ENCODE results near the gene EML1.
"Not testable (repeated sequence)": the region's sequence is repeated elsewhere in the genome, so short reads cannot be mapped to it uniquely, and the experiment has no call there.

The EML1 gene

DNA sequence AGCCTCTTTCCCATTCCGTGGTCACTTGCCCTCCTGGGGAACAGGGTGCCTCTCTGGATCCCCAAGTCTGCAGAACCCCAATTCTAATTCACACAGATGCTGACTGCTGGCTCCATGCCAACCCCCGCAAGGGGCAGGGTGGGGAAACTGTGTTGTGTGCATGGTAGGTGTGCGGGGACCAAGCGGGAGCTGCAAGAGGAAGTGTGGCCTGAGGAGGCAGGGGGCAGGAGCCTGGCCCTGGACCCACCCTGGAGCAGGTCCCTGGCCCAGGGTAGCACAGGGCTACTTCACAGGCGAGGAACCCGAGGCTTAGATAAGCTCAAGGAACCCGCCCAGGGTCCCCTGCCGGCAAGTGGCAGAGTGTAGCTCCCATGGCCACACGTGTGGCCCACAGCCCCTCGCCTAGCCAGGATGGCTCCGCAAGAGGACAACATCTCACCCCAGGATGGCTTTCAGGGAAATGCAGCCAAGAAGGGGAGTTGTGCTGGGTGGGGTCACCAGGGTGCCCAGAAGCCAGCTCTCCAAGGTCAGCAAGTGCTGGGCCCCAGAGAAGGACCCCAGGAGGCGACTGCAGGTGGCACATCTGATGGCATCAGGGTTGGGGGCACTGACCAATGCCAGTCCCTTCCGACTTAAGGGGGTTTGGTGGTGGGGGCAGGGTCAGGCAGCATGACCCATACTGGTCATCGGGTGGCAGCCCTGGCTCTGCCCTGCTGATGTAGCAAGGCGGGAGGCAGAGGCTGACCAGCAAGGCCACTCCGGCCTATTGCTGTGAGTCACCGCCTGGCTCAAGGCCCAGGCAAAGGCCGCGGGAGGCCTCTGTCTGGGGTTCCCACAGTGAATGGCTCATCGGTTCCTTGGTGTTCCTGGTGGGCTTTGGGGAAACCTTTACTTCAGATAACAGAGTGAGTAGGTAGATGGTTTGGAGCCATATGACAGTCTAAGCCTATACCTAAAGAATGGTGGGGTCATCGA is 37.3 kb upstream of the EML1 start:
- DNase-seq (ENCODE audit: low spot score), result no peak

DNA sequence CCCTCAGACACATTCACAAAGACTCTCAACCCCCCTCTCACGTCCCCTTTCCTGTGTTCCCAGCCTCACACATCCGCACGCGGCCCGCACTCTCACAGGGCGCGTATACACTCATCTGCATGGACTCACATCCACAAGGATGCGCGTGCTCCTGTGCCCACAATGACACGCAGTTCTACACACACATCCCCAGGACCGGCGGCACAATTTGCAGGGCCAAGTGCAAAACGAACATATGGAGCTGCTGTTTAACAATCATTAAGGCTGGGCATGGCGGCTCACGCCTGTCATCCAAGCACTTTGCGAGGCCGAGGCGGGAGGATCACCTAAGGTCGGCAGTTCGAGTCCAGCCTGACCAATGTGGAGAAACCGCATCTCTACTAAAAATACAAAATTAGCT is 36.4 kb upstream of the EML1 start:
- DNase-seq (ENCODE audit: low spot score), result no peak

DNA sequence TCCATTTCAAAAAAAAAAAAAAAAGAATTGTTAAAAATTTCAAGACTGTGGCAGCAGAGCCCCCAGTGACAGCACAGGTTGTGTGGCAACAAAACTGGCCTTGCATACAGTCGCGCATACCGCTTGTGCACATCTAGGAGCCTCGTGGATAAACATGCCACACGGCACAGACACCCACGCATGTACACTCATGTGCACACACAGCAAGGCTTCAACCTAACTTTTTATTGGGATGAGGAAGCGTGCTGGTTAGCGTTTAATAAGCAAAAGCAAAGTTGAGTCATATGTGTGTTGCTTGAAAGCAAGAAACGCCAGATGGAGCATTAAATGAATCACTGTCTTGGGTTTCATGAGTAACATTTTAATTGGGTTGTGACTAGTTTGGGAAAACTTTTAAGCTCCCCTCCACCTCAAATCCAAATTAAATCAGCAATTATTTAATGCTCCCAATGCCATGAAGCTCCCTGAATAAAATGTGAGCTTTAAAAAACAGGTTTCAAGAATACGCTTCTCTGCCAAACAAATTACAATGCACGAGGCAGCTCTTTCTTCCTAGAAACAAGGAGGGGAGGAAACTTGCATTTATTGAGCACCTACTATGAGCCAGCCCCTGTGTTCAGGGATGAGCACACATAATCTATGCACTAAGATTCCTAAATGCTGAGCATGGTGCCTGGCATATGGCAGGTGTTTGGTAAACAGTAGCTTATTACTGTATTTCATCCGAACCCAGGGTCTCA is 35.7 kb upstream of the EML1 start:
- DNase-seq (ENCODE audit: low spot score), result no peak

DNA sequence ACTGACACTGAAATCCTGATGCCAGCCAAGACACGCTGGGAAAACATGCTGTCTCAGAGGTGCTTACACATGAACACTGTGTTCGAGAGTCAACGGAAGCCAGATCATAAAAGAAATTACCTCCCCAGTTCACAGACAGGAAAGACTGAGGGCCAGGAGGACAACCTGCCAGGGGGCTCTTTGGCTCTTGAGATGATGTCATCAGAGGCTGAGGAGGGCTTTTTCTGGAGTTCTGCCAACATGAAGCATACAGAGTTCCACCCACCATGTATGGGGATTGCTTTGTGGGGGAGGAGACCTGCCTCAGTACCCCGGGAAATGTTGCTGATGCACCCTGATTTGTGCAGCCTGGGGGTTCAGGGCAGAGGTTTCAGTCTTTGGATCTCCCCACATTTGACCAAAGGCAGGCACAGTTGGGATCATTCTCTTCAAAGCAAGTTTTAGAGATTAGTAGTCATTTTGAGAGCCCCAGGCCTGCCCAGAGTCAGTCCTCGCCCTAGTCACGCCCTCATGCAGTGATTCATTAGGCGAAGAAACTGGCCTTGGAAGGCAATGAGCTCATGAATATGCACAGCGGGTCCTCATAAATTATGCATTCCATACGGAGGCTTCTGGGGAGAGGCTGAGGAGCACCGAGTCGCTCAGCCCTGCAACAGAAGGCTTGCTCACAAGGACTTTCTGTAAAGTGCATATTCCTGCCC is 34.9 kb upstream of the EML1 start:
- no peak for DNase-seq (ENCODE audit: low spot score)

DNA sequence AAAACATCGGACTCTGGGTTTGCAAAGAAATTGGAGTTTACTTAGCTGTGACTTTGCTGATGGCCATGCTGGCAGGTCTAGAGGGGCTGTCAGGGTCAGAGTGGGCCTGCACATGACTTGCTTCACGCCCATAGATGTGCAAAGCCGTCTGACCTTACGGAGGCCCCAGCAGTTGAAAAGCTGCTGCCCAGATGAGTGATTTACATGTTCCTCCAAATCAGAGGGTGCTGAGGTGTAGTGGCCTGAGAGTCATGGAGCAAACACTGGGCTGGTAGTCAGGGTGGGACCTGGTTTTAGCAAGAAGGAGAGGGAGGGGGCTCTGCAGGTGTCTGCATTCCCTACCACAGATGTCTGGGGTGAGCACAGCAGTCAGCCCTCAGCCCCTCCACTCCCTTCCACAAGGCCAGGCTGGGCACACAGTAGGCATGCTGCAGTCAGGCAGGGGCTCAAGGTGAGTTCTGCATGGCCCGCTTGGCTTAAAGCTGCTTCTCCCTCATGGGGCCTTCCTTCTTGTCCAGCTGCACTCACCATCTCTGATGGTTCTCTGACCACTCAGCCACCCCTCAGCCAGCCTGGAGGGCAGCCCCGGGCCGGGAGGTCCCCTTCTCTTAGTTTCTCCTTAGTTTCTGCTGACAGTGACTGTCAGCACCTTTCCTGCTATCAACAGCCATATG is 34.2 kb upstream of the EML1 start:
- DNase-seq (ENCODE audit: low spot score), result no peak

DNA sequence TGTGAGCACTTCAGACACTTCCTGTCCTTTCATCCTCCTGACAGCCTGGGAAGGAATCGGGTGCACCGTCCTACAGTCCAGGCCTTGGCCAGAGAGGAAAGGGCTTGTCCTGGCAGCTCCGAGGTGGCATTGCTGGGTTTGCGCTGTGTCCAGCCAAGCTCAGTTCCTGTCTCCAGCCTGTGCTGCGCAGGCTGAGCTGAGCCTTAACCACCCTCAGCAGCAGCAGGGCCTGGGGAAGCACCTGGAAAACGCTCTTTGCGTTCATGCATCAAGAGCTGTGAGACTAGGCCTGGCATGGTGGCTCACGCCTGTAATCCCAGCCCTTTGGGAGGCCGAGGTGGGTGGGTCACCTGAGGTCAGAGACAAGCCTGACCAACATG is 33.7 kb upstream of the EML1 start:
- DNase-seq (ENCODE audit: low spot score), result no peak

DNA sequence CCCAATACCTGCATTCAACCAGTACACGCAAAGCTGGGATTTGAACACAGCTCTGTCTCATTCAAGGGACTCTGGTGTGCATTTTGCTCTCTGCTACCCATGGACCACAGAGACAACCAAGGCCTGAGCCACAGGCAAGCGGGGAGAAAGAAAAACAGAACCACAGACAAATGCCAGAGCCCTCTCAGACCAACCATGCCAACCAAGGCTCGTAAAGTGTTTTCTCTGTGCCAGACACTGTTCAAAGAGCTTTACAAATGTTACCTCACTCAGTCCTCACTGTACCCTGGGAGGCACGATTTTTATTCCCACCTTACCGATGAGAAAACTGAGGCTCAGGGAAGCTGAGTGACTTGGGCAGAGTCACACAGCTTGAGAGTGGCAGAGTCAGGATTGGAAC is 32.4 kb upstream of the EML1 start:
- no peak for DNase-seq (ENCODE audit: low spot score)

DNA sequence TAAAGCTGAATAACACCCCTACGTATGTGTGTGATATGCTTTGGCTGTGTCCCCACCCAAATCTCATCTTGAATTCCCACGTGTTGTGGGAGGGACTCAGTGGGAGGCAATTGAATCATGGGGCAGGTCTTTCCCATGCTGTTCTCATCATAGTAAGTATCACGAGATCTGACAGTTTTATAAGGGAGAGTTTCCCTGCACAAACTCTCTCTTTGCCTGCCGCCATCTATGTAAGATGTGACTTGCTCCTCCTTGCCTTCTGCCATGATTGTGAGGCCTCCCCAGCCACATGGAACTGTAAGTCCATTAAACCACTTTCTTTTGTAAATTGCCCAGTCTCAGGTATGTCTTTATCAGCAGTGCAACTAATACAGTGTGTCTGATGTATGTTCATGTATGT is 30.3 kb upstream of the EML1 start:
- DNase-seq (ENCODE audit: low spot score), result not testable (repeated sequence)

DNA sequence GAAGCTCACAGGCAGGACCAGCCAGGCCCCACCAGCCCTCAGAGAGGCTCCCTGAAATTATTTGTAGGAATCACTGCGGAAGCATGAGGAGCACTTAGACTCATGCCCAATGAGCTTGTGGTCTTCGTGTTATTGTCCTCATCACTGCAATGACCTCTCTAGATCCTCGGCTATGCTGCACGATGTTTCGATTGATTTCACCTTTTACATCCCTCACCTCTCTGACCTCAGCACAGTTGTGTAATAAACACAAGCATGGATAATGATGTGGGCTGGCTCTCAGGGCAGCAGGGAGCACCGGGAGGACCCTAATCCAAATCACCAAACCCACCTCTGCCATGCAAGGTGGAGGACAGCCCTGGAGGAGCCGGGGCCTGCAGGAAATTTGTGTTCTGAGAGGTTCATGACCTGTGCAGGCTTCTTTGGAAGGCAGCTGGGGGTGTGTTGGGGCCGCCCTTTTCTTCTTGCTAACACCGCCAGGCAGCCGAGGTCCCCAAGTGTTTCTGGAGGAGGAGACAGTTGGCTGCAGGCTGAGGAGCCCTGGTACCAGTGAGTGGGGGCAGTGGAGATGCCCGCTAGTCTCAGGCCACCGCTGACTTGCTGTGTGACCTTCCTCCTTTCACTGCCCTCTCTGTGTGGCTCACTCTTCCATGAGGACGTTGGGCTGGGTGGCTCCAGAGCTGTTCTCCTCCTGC is 29.5 kb upstream of the EML1 start:
- DNase-seq (ENCODE audit: low spot score), result no peak

DNA sequence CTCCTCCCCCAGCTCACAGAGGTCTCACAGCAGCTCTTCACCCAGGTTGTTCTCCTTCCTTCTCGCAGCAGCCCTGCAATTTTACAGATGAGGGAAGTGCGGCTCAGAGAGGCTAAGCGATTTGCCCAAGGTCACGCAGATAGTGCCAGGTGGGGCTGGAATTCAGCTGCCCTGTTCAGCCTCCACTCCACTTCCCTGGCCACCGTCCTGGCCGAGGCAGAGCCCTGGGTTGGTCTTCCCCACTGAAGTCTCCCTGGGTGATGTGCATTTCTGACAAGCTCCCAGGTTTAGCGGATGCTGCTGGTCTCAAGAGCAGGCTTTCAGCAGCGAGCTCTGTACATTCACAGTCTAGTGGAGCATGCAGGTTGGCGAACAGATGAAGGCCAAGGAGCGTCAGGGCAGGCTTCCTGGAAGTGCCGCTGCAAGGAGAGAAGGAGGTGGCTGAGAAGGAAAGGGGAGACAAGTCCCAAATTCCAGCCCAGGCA is 28.9 kb upstream of the EML1 start:
- no peak for DNase-seq (ENCODE audit: low spot score)

DNA sequence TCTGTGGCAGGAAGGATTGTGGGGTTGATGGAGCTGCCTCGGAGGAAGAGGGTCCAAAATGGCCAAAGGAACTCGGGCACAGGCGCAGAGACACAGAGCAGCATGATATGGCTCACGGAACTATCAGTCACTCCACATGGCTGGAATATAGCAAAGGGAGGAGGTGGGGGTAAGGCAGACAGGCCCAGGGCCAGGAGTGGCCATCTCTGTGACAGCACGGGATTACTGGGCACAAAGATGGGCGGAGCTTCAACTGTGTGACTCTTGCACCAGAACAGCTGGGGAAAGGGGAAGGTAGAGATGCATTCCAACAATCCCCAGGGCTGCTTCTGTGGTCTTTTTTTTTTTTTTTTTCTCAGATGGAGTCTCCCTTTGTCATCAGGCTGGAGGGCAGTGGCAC is 24.8 kb upstream of the EML1 start:
- DNase-seq (ENCODE audit: low spot score), result no peak

DNA sequence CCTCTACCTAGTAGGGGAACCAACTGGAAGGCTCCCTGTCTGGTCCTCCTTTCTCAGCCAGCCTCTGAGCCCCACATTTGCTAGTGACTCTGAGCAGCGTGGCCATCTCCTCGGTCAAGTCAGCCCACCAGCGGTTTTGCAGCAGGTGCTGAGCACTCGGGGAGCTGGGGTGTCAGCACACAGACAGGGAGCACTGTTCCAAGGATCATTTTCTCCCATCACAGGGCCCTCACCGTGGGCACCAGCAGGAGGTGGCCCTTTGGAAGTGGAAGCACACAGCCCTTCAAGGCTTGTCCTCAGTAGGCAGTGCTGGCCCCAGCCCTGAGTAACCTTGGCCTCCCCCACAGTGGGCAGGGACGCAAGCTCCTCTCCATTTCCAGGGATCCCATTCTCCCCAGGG is 24.1 kb upstream of the EML1 start:
- DNase-seq (ENCODE audit: low spot score), result no peak

DNA sequence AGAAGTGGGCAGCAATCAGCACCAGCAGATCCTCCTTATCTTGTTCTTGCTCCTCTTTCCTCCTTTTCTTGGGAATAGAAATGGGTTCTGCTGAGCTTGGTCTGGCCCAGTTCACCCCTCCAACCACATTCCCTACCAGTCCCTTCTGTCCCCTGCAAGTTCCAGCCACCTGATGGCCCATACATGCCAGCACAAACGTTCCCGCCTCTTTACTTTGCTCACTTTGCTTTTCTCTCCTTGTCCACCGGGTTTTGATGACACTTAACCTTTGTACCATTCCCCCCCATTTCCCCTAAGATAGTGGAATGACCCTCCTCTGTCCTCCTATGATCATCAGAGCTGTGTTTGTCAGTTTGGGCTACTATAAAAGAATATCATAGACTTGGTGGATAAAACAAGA is 23.4 kb upstream of the EML1 start:
- no peak for DNase-seq (ENCODE audit: low spot score)

DNA sequence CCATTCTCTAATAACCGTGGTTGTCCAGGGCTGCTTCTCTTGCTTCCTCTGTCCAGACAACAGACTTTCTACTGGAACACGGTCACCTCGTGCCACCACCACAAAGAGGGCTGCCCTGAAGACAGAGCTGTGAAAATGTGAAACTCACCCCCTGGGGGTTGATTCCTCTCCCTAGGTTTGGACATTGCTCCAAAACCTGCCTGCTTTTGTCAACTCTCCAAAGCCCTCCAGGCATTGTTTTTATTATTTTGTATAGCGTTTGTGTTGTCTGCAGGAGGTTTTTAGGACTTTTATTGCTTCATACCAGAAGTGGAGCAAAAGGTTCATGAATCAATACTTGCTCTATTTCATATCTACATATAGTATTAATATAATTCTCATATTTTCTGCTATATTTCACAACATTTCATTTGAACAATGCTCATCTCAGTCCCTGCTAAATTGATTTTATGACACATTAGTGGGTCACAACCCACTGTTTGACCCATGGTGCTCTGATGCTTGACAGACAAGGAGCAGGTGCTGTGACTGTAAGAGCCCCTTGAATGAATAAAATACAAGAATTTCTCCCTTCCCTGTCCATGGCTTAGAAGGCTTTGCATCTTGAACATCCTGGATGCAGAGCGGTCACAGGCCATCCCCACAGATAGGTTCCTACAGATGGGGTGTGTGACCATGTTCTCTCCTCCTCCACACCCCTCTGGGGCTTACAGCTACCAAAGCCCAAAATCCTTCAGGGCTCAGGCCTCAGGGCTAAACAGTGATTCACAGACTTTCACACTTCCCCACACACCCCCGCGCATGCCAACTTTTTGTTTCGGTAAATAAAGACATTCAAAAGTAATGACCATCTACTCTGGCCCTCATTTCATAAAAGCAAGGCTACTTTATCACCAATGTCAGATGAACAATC is 20.6 kb upstream of the EML1 start:
- no peak for DNase-seq (ENCODE audit: low spot score)

DNA sequence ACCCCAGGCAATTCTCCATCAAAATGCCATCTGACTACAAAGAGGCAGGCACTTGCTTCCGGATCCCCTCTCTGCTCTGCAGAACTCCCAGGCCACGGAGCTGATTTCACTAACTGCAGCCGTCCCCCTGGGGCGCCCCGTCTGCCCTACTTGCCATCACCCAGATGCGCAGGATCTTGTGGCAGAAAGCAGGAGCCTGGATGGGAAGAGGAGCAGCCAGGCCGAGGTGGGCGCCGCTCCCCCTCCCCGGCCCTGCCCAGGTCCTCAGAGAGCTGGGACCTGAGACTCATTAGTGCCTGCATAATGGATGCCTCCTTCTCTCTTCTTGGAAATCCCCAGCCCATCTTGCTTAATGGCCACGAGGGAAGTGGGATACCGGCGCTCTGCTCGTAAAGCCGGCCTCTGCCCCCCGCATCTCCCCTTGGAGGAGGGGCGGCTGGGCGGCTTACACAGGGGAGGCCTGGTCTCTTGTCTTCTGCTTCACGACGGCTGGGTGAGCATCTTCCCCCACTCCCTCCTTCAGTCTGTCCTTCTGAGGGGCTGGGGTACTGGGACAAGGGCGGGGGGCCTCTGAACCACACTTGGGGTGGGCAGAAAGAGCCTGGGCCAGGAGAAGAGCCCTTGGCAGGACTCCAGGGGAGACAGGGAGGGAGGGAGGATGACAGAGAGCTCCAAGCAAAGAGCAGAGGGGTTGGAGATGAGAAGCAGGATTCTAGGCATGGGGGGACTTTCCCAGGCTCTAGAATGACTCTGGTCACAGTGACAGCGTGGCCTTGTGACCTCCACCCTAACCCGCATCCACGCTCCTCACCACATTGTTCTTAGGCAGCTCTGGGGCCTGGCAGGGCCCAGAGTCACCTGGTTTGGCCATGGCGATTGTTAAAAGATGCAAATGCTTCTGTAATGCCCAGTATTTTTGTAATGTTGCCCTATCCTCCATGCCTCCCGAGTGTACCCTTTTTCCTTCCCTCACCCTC is 19.4 kb upstream of the EML1 start:
- DNase-seq (ENCODE audit: low spot score), result no peak

DNA sequence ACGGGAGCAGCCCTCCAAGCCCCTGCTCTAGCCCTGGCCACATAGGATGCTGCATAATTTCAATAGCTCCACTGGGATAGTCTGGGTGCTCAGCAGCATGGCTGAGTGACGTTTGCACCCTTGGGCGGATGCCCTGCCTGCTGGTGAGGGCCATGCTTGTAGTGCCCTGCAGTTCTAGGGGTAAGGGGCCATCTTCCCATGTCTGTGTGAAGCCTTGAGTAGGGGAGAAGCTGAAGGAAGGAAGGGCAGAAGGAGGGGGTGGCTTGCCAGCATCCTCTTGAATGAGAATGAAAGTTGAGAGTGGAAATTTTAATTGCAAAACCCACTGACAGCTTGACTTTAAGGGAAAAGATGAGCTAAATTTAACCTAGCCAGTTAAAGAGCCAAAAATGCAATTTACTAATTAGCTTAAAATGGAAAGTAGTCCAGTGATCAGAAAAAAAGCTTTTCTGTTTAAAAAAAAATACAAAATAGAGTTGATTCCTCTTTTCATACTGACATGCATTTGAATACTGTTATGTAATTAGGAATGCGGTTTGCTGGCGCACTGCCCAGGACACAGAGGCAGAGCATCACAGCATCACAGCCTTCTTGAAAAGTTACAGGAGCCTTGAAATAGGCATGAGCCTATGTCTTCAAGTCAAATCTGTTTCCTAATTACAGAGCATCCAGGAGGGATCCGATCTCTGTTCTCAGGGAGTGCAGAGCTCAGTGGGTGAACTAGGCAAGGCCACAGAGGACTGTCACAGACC is 18.5 kb upstream of the EML1 start:
- no peak for DNase-seq (ENCODE audit: low spot score)

DNA sequence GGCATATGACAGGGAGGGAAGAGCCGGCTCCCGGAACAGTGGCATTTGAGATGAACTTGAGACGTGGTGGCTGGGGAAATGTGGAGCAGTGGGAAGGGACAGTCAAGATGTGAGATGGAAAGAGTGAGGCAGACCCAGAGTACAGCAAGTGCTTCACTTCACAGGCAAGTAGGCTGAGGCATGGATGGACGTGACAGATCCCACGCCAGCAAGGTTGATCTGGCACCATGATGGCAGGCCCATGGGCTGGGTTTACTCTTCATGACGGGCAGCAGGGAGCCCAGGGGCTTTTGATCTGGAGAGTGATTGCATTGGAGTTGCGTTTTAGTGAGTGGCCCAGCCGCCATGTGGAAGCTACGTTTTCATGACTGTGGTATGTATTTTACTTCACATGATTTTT is 17.9 kb upstream of the EML1 start:
- DNase-seq (ENCODE audit: low spot score), result no peak

DNA sequence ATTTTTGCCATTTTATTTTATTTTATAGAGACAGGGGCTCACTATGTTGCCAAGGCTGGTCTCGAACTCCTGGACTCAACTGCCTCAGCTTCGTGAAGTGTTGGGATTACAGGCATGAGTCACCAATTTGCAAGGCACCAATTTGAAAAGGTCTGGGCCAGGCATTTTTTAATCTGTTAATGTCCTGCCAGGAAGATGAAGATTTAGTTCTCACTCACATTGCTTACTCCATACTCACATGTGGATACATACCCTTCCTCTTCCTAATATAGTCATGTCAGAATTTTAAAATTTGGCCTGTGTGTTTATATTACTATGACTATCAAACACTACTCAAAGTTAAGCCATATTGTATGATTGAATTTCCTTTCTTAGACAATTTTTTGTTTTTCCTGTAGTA is 15.3 kb upstream of the EML1 start:
- DNase-seq (ENCODE audit: low spot score), result no peak

Data from germinal center (tissue), 1 donor.